ENCODE measurements around the gene EVI2A.
"Not testable (repeated sequence)": the region's sequence is repeated elsewhere in the genome, so short reads cannot be mapped to it uniquely, and the experiment has no call there.

Gene EVI2A

GRCh38 chr17:31321481-31321880, at the start of gene EVI2A:
Gene EVI2A (minus strand): TSS chr17:31321622. CDS start chr17:31319013, 2,609 bp downstream.
- no peak for DNase-seq

- DNase-seq = no peak
Observed at GRCh38 chr17:31369266-31369665, 47.8 kb upstream of the EVI2A start.

- DNase-seq = no peak
Observed at GRCh38 chr17:31366088-31366487, 44.7 kb upstream of the EVI2A start.

GRCh38 chr17:31364012-31364411, 42.6 kb upstream of the EVI2A start:
- DNase-seq = no peak

GRCh38 chr17:31357839-31358394, 36.5 kb upstream of the EVI2A start:
- no peak for DNase-seq

GRCh38 chr17:31357091-31357490, 35.7 kb upstream of the EVI2A start:
- DNase-seq = no peak

GRCh38 chr17:31355935-31356334, 34.5 kb upstream of the EVI2A start:
- no peak for DNase-seq

GRCh38 chr17:31349454-31349853, 28.0 kb upstream of the EVI2A start:
- no peak for DNase-seq

- not testable (repeated sequence) for DNase-seq
Observed at GRCh38 chr17:31345191-31345747, 23.8 kb upstream of the EVI2A start.

- DNase-seq = no peak
Observed at GRCh38 chr17:31339906-31340661, 18.7 kb upstream of the EVI2A start.

- no peak for DNase-seq
Observed at GRCh38 chr17:31329221-31329620, 7.8 kb upstream of the EVI2A start.

GRCh38 chr17:31328160-31328535, 6.7 kb upstream of the EVI2A start:
- no peak for DNase-seq

GRCh38 chr17:31327534-31328159, 6.2 kb upstream of the EVI2A start:
- no peak for DNase-seq

- DNase-seq = no peak
Observed at GRCh38 chr17:31323551-31323950, 2.1 kb upstream of the EVI2A start.

- no peak for DNase-seq
Observed at GRCh38 chr17:31321966-31322365, 544 bp upstream of the EVI2A start.

- no peak for DNase-seq
Observed at GRCh38 chr17:31320791-31321190, 631 bp downstream of the EVI2A start.

- no peak for DNase-seq
Observed at GRCh38 chr17:31320241-31320640, 1.2 kb downstream of the EVI2A start.

GRCh38 chr17:31318851-31319661, 2.4 kb downstream of the EVI2A start:
- DNase-seq = no peak

- DNase-seq = no peak
Observed at GRCh38 chr17:31318298-31318801, 3.1 kb downstream of the EVI2A start.

- DNase-seq = no peak
Observed at GRCh38 chr17:31314782-31315100, 6.7 kb downstream of the EVI2A start.

GRCh38 chr17:31313982-31314781, 7.2 kb downstream of the EVI2A start, which contains the start of gene EVI2B:
Gene EVI2B (minus strand): TSS chr17:31314054. CDS start chr17:31305609, 8,445 bp downstream.
- DNase-seq = no peak

- DNase-seq = not testable (repeated sequence)
Observed at GRCh38 chr17:31312223-31312622, 9.2 kb downstream of the EVI2A start.
